Endothelial cell (in vitro differentiated cells): ENCODE measurements around the gene KDM4C. TPM values are rescaled to one million over a fixed set of nuclear protein-coding genes. Genes with fewer than 3 reads are reported as not detected.

Experiments
- DNase-seq: peaks from one replicate; pipeline ENCODE4 v3.0.0; 2021; ENCODE audit warnings: low spot score
- H3K27ac Mint-ChIP-seq: one replicate; pipeline ENCODE4 v1.8.0; 2021; ENCODE audit warnings: mixed read lengths, inconsistent platforms; ENCODE audit not compliant: unreplicated experiment
- H3K27me3 Mint-ChIP-seq: one replicate; pipeline ENCODE4 v1.8.0; 2021; ENCODE audit warnings: mild to moderate bottlenecking, moderate library complexity, mixed read lengths, inconsistent platforms; ENCODE audit not compliant: unreplicated experiment
- H3K36me3 Mint-ChIP-seq: one replicate; pipeline ENCODE4 v1.8.0; 2021; ENCODE audit warnings: mild to moderate bottlenecking, low read depth, mixed read lengths, inconsistent platforms; ENCODE audit not compliant: unreplicated experiment
- H3K4me1 Mint-ChIP-seq: one replicate; pipeline ENCODE4 v1.8.0; 2021; ENCODE audit warnings: mild to moderate bottlenecking, mixed read lengths, inconsistent platforms; ENCODE audit not compliant: unreplicated experiment
- H3K4me3 Mint-ChIP-seq: one replicate; pipeline ENCODE4 v1.8.0; 2021; ENCODE audit warnings: mild to moderate bottlenecking, mixed read lengths, inconsistent platforms; ENCODE audit not compliant: unreplicated experiment
- H3K9me3 Mint-ChIP-seq: one replicate; pipeline ENCODE4 v1.8.0; 2021; ENCODE audit warnings: mixed read lengths, inconsistent platforms; ENCODE audit not compliant: unreplicated experiment
- total RNA-seq: library from RNA; stranded (reverse); fragmentation: NEBNext Ultra II Directional; extraction: Animal tissue kit (Norgen Biotek cat#: 25700); gene quantifications from one replicate; pipeline ENCODE4 v1.2.1, GENCODE V29; 2021; ENCODE audit not compliant: unreplicated experiment
- TF ChIP-seq, protein P1 (sequence below): fragments of 200-600 bp; sonication (generic); IDR thresholded peaks from one replicate; pipeline ENCODE4 v1.5.0; 2021; ENCODE audit warnings: antibody characterized with exemption; ENCODE audit not compliant: unreplicated experiment

KDM4C gene
- total RNA-seq, 1 donor from 2014 or later, result 21.0 TPM

DNA sequence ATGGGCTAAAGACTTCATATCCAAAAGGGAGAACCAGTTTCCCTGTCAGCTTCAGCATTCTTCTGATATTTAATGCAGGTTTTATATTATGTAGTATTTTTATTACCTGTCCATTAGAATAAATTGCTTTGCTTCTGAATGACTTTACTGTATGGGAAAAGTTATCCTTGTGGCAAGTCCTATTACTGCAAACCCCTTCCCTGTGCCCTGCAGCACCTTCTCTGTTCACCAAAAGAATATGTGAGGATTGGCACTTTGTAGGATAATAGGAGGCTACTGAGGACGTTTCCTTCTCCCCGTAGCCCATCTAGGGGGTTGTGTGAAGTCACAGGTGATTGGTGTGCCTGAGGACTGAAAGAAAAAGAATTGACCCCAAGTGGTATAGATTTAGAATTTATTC lies 296.1 kb downstream of the KDM4C start:
- Mint-ChIP-seq H3K9me3 (no peaks in the 10 kb centered on the region), H3K27me3 (no peaks in the 10 kb centered on the region), H3K36me3 (no peaks in the 10 kb centered on the region), H3K4me1 (peaks cover 10% of the 10 kb centered on the region), H3K27ac (no peak overlapping the region), H3K4me3 (no peak overlapping the region)
- TF ChIP-seq, protein P1, sequence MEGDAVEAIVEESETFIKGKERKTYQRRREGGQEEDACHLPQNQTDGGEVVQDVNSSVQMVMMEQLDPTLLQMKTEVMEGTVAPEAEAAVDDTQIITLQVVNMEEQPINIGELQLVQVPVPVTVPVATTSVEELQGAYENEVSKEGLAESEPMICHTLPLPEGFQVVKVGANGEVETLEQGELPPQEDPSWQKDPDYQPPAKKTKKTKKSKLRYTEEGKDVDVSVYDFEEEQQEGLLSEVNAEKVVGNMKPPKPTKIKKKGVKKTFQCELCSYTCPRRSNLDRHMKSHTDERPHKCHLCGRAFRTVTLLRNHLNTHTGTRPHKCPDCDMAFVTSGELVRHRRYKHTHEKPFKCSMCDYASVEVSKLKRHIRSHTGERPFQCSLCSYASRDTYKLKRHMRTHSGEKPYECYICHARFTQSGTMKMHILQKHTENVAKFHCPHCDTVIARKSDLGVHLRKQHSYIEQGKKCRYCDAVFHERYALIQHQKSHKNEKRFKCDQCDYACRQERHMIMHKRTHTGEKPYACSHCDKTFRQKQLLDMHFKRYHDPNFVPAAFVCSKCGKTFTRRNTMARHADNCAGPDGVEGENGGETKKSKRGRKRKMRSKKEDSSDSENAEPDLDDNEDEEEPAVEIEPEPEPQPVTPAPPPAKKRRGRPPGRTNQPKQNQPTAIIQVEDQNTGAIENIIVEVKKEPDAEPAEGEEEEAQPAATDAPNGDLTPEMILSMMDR, result no peak
- DNase-seq, result no peak

DNA sequence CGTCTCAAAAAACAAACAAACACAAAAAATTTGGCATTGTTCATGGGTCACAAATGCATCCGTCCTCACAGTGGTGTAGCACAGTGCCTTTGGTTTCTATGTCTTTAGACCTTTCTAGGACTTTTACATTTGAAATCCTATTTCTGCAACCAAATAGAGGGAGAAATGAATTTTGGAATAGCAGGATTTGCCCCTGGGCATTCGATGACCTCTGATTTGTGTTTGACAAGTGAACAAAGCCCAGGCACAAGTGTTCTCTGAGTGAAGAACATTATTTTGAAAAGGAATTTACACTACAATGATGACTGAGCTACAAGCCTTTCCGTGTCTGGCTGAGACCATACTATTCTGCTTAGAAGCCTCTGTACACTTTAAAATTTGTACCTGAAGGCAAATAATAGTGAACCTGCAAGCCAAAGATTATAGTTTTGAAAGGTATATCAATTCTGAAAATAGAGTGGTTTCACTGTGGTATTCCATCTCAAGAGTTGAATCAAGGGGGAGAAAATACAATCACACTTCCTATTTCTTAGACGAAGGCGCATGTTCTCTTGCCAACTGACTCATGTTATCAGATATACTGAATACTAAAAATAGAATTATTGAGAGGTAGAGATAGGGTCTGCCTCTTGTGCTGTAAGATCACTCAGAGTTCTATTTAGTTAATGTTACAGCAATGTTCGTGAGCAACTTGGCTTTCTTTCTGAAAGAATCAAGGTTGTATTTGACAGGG lies 297.6 kb downstream of the KDM4C start:
- no peak overlapping the region for H3K27ac Mint-ChIP-seq
- H3K4me3 Mint-ChIP-seq, result no peak overlapping the region
- TF ChIP-seq, protein P1, result no peak
- peaks cover 10% of the 10 kb centered on the region for H3K4me1 Mint-ChIP-seq
- H3K9me3 Mint-ChIP-seq, result no peaks in the 10 kb centered on the region
- no peaks in the 10 kb centered on the region for H3K27me3 Mint-ChIP-seq
- H3K36me3 Mint-ChIP-seq, result no peaks in the 10 kb centered on the region
- DNase-seq, result no peak

DNA sequence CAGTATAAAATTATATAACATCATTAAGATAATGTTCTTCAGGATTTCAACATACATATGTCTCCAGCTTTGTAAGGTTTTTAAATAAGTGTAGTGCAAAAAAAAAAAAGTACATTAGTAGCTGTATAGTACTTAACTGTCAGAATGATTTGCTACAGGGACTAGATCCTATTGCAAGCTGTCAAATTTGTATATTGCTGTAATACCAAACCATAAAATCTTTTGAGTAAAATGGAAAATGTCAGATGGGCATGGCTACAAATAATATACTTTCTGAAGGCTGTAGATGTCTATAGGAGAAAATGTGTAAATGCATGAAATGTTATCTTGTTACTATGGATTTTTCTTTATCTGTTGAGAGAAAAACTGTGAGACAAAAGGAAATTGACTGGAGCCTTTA lies 298.5 kb downstream of the KDM4C start:
- no peaks in the 10 kb centered on the region for H3K36me3 Mint-ChIP-seq
- H3K27ac Mint-ChIP-seq, result no peak overlapping the region
- H3K9me3 Mint-ChIP-seq, result no peaks in the 10 kb centered on the region
- TF ChIP-seq, protein P1, result no peak
- no peaks in the 10 kb centered on the region for H3K27me3 Mint-ChIP-seq
- H3K4me1 Mint-ChIP-seq, result peaks cover 15% of the 10 kb centered on the region
- H3K4me3 Mint-ChIP-seq, result no peak overlapping the region
- no peak for DNase-seq

DNA sequence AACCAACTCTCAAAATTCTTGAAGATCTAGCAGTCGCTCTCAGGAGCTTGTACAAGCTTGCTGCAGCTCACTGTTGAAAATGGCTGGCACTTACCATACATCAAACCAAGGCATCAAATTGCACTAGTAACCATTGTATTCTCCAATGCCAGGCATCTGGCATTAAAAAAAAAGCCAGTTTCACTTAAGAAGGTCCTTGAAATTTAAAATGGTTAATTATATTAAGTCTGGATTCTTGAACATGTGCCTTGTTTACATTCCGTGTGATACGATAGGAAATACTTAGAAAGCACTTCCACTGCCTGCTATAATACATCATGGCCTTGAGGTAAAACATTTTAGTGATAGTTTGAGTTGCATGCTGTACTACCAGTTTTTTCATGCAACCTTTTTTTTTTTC lies 300.7 kb downstream of the KDM4C start:
- Mint-ChIP-seq H3K27me3 (no peaks in the 10 kb centered on the region), H3K36me3 (no peaks in the 10 kb centered on the region), H3K27ac (no peak overlapping the region), H3K4me1 (peaks cover 8% of the 10 kb centered on the region), H3K9me3 (no peaks in the 10 kb centered on the region), H3K4me3 (no peak overlapping the region)
- TF ChIP-seq, protein P1, result no peak
- DNase-seq, result no peak

DNA sequence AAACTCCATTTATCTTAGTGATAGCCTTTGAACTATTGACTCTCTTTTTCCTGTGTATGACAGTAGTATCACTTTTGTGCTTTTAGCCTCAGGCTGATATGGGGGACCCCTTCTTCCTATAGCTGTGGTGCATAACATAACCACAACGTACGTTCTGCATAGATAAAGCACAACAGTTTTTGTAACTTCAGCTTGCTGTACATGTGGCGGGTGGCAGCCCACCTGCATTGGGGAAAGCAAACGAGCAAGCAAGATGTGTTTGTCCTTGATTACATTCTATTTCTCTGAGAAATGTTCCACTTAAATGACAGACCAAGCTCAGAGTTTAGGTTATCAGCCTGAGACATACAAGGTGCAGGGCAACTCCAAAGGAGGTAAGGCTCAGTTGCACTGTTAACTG lies 309.4 kb downstream of the KDM4C start:
- H3K36me3 Mint-ChIP-seq, result no peaks in the 10 kb centered on the region
- H3K9me3 Mint-ChIP-seq, result no peaks in the 10 kb centered on the region
- no peaks in the 10 kb centered on the region for H3K4me1 Mint-ChIP-seq
- no peak overlapping the region for H3K27ac Mint-ChIP-seq
- TF ChIP-seq, protein P1, result no peak
- no peaks in the 10 kb centered on the region for H3K27me3 Mint-ChIP-seq
- H3K4me3 Mint-ChIP-seq, result no peak overlapping the region
- no peak for DNase-seq
